ENCODE measurements around the gene NOS1AP.

DNA sequence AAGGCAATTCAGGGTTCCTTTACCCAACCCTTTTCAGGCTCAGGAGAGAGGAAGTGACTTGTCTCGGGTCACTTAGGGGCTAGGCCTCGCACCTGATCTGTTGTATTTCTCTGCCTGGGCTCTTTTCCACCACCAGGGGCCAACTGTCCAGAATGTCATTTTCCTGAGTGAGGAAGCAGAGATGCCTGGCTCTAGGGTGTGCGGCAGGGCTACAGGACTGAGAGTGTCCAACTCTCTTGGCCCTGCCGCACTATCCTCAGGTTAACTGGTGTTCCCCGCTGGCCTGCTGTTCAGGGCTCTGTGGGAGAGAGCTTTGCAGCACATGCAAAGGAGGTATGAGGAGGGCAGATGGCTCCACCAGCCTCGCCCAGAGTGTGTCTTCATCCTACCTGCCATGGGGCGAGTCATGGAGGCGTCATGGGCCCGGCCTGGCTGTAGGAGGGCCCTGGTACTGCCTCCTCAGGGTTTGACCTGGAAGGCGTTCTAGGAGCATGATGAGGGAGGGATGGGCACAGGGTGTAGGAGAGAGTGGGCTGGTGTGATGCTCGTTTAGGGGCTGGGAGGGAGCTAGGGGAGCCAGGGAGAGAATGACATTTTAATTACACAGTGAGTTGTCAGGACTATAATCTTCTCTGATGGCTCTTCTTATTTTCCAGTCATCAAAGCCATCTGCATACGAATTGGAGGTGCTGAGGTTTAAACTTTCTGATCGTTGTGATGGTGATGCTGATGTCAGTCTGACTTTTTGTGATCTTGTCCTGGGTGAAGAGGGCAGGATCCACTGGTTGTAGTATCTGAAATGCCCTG, 128.3 kb downstream of the NOS1AP start:
- TF ChIP-seq, protein P1, sequence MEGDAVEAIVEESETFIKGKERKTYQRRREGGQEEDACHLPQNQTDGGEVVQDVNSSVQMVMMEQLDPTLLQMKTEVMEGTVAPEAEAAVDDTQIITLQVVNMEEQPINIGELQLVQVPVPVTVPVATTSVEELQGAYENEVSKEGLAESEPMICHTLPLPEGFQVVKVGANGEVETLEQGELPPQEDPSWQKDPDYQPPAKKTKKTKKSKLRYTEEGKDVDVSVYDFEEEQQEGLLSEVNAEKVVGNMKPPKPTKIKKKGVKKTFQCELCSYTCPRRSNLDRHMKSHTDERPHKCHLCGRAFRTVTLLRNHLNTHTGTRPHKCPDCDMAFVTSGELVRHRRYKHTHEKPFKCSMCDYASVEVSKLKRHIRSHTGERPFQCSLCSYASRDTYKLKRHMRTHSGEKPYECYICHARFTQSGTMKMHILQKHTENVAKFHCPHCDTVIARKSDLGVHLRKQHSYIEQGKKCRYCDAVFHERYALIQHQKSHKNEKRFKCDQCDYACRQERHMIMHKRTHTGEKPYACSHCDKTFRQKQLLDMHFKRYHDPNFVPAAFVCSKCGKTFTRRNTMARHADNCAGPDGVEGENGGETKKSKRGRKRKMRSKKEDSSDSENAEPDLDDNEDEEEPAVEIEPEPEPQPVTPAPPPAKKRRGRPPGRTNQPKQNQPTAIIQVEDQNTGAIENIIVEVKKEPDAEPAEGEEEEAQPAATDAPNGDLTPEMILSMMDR (conservative IDR thresholded peaks at IDR 0.05; ENCODE audit: low read length): no peak
- no peak for TF ChIP-seq EZH2phosphoT487 (IDR thresholded peaks at IDR 0.05; ENCODE audit: borderline replicate concordance)
